Measurements from ENCODE around the gene MTOR. TPM values are rescaled to one million over a fixed set of nuclear protein-coding genes. Genes with fewer than 3 reads are reported as not detected.

Gene MTOR
- total RNA-seq, 1 experiment from 2014 or later = 9.6 TPM

GRCh38 chr1:11238311-11238710, 24.0 kb downstream of the MTOR start:
- in situ Hi-C loops (cut with HindIII; ENCODE audit: low pct_unique_long_range_greater_than_20kb, low sequenced_read_pairs) = no loop called here
- no peak for DNase-seq (ENCODE audit: low read depth)

DNA sequence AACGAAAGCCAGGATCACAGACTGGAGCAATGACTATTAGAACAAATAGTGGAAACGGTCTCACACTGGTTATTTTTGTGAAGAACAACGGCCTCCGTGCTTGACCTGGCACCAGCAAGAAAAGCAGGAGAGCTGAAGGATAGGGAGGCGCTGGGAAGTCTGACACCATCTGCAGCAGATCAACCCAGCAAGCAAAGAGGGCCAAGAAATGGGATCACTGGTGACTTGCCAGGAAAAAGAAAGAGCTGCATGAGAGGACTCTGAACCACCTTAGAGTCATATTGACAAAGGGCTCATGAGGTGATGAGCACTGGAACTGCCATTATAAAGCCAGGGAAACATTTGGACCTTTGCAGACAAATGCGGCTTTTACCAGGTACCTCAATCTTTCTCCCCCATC, 25.0 kb downstream of the MTOR start:
- in situ Hi-C loops (cut with HindIII; ENCODE audit: low pct_unique_long_range_greater_than_20kb, low sequenced_read_pairs) = no loop called here
- no peak for DNase-seq (ENCODE audit: low read depth)

GRCh38 chr1:11233208-11233607, 29.1 kb downstream of the MTOR start:
- in situ Hi-C loops (cut with HindIII; ENCODE audit: low pct_unique_long_range_greater_than_20kb, low sequenced_read_pairs) = no loop called here
- no peak for DNase-seq (ENCODE audit: low read depth)

DNA sequence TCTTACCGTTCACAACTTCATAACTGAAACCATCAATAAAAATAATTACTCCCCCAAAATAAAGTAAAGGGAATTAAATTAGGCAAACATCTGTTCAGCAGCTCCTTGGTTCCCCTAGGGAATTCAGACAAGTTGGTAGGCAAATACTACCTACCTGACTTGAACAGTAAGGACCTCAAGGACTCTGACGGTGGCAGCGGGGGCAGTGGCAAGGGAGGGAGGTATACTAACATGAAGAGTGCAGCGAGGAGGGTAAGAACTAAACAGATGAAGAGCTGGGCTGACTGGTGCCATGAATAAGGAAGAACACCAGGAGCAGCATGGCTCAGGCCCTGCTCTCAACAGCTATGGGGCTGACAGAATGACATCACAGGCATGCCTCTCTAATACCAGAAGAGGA, 33.1 kb downstream of the MTOR start:
- no peak for DNase-seq (ENCODE audit: low read depth)
- in situ Hi-C loops (cut with HindIII; ENCODE audit: low pct_unique_long_range_greater_than_20kb, low sequenced_read_pairs) = no loop called here

DNA sequence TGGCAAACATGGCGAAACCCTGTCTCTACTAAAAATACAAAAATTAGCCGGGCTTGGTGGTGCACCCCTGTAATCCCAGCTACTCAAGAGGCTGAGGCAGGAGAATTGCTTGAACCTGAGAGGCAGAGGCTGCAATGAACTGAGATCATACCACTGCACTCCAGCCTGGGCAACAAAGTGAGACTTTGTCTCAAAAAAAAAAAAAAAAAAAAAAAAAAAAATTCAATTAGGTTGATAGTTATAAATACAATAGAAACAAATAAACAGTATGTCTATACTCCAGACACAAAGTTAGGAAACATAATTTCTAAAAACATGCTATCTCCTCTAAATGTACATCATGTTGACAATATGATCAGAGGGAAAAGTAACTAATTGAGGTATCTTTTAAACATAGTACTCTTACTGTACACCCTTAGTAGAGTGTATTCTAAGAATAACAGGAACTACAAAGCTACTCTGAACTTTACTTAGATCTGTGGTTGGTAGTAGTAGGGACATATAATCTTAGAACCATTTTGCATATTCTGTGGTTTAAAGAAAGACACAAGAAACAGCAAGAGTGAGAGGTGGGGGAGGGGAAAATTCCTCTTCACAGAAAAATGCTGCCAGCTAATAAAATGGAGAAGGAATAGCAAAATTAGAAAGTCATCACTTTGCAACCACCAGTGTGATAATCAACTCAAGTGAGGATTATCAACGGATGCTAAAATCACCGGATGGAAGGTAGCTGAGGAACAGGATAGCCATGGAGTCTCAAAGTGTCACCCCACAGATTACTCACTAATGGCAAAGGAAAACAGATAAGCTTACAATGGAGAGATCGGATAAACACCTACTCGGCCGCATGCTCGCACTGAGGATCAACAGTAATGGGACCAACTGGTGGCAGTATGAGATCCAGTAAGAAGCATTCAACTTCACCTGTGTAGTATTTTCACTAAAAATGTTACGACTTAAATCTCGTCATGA, 35.0 kb downstream of the MTOR start:
- in situ Hi-C loops (cut with HindIII; ENCODE audit: low pct_unique_long_range_greater_than_20kb, low sequenced_read_pairs) = no loop called here

DNA sequence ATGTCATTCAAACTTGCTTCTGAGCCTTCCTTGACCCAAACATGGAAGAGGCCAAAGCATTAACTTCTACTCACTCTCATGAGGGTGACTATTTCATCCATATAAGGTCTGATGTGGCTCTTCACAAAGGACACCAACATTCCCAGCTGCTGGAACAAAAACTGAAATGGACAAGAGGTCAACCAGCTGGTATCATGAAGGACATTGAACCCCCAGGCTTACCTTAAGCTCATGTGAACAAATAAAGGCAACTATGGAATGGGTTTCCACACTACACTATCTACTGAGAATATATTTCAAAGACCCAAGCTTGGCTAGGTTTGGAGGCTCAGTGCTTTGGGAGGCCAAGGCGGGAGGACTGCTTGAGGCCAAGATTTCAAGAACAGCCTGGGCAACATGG, 46.3 kb downstream of the MTOR start:
- DNase-seq (ENCODE audit: low read depth) = no peak
- in situ Hi-C loops (cut with HindIII; ENCODE audit: low pct_unique_long_range_greater_than_20kb, low sequenced_read_pairs) = no loop called here

More for the DNA sequence above, 35.0 kb downstream of the MTOR start:
- no peak for DNase-seq (ENCODE audit: low read depth)

- no peak for DNase-seq (ENCODE audit: low read depth)
- in situ Hi-C loops (cut with HindIII; ENCODE audit: low pct_unique_long_range_greater_than_20kb, low sequenced_read_pairs) = no loop called here
Observed at GRCh38 chr1:11215381-11216005, 46.9 kb downstream of the MTOR start.

GRCh38 chr1:11214698-11215380, 47.5 kb downstream of the MTOR start:
- in situ Hi-C loops (cut with HindIII; ENCODE audit: low pct_unique_long_range_greater_than_20kb, low sequenced_read_pairs) = no loop called here

GRCh38 chr1:11211925-11212587, 50.3 kb downstream of the MTOR start:
- in situ Hi-C loops (cut with HindIII; ENCODE audit: low pct_unique_long_range_greater_than_20kb, low sequenced_read_pairs) = no loop called here
- no peak for DNase-seq (ENCODE audit: low read depth)

More at GRCh38 chr1:11214698-11215380, 47.5 kb downstream of the MTOR start:
- no peak for DNase-seq (ENCODE audit: low read depth)

DNA sequence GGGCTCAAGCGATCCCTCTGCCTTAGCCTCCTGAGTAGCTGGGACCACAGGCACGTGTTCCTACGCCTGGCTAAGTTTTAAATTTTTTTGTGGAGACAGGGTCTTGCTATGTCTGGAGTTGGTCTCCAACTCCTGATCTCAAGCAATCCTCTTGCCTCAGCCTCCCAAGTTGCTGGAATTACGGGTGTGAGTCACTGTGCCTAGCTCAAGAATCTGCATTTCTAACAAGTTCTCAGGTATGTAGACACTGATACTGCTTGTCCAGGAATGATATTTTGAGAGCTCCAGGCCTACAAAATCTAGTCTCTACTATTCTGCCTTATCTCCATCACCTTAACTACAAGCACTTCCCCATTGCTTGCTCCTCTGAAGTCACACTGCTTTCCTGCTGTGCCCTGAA, 50.9 kb downstream of the MTOR start:
- no peak for DNase-seq (ENCODE audit: low read depth)
- in situ Hi-C loops (cut with HindIII; ENCODE audit: low pct_unique_long_range_greater_than_20kb, low sequenced_read_pairs) = no loop called here

DNA sequence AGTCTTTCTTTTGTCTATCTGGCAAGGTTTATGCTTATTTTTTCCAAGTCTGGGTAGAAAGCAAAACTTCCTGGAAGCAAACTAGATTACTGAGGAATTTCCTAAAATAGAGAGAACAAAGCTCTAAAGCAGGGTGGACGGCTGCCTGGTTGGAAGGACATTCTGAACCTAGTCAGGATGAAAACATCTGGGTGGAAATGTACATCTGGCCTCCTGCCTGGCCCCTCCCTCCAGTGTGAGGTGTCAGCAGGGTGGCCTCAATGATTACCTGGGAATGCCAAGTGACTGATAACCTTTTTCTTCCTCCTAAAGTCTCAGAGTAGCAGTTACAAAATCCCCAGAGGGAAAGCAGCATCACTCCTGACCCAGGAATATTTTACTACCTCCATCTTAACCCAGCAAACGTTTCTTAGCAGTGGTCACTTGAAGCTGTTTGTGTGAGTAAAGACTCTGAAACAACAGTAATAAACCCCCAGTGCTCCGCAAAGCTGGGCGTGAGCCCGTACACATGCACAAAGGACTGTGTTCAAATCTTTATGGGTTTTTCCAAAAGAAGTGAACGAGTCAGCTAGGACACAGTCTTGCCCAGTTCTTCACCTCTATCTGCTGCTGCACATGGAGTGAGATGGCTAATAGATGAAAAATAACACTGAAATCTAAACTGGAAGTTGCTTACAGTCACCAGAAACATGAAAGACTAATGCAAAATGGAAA, 54.3 kb downstream of the MTOR start:
- in situ Hi-C loops (cut with HindIII; ENCODE audit: low pct_unique_long_range_greater_than_20kb, low sequenced_read_pairs) = no loop called here
- DNase-seq (ENCODE audit: low read depth) = no peak

- in situ Hi-C loops (cut with HindIII; ENCODE audit: low pct_unique_long_range_greater_than_20kb, low sequenced_read_pairs) = no loop called here
- no peak for DNase-seq (ENCODE audit: low read depth)
Observed at GRCh38 chr1:11204396-11205190, 57.8 kb downstream of the MTOR start.

DNA sequence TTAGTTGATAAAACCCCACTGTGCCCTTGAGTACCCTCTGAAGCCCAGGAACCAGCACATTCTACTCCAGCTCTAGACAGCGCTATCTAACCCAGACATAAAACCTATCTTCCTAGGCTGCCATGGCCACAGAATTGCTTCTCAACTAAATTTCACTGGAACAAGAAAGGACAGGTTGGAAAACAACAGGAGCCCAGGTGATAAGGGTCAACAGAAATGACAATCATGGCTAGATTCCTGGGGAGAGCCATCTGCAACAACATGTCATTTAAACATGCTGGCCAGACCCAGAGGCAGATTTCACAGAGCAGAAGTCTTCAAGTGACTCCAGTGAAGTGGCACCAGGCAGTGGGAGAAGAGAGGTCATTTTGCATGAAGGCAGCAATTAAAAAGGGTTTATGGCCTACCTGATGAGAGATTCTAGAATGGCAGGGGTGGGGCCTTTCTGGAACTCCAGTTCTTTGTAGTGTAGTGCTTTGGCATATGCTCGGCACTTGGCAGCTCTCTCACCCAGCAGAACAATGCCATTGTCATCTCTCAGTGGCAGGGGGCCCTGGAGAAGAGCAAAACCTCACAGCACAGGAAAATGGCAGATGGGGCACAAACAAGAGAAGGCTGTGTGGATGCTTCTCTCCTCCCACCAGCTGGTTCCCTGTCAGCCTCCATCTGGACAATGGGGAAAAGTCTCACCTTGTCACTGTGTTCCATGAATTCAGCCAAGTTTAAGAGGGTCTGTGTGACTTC, 63.3 kb downstream of the MTOR start:
- in situ Hi-C loops (cut with HindIII; ENCODE audit: low pct_unique_long_range_greater_than_20kb, low sequenced_read_pairs) = no loop called here

DNA sequence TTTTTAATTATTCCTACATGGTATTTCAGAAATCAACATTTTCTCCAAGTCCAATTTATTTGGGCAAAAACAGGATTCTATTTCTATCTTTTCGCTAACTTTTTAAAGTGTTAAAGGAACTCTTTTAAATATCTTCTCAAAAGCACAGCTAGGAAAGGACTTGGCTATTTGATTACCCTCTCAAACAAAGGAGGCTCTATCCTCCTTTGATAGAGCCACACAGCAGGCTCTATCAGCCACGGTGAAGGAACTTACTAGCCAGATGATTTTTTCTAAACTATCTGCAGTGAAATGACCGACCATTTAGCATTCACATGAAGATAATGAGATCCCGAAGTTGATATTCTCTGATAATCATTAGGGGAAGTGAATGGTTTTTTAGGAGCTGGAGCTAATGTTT, 64.1 kb downstream of the MTOR start:
- DNase-seq (ENCODE audit: low read depth) = no peak
- in situ Hi-C loops (cut with HindIII; ENCODE audit: low pct_unique_long_range_greater_than_20kb, low sequenced_read_pairs) = no loop called here

More for the DNA sequence above, 63.3 kb downstream of the MTOR start:
- DNase-seq (ENCODE audit: low read depth) = no peak

DNA sequence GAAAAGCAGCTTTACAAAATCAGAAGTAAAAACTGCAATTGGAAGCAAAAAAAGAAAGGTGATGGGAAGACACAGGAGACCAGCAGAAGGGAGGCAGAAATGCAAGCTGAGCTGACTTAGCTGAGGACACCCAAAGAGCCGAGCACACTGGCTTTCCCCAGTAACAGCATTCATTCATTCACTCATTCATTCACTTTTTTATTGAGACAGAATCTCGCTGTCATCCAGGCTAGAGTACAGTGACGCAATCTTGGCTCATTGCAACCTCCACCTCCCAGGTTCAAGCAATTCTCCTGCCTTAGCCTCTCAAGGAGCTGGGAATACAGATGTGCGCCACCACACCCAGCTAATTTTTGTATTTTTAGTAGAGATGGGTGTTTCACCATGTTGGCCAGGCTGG, 65.0 kb downstream of the MTOR start:
- no peak for DNase-seq (ENCODE audit: low read depth)
- in situ Hi-C loops (cut with HindIII; ENCODE audit: low pct_unique_long_range_greater_than_20kb, low sequenced_read_pairs) = no loop called here

GRCh38 chr1:11196945-11197344, 65.4 kb downstream of the MTOR start:
- DNase-seq (ENCODE audit: low read depth) = no peak
- in situ Hi-C loops (cut with HindIII; ENCODE audit: low pct_unique_long_range_greater_than_20kb, low sequenced_read_pairs) = no loop called here
